Body of pancreas (tissue), 4 donors: Measurements from ENCODE around the gene PCDH9. TPM values are rescaled to one million over a fixed set of nuclear protein-coding genes. Genes with fewer than 3 reads are reported as not detected.

Experiments
- ATAC-seq: fragments of 150-250 bp; one replicate; pipeline ENCODE4 v1.9.1; 2016
- DNase-seq, 4 donors: peaks; one replicate each; pipeline ENCODE4 v3.0.0-alpha.2; 2019
- H3K27ac ChIP-seq, 4 donors: fragments of 200-600 bp; sonication (generic); 1 replicate in 3 of 4; 2 replicates in 1 of 4; pipeline versions ENCODE4 v1.5.1 to v1.6.1; 2016 to 2019; ENCODE audit warnings: mild to moderate bottlenecking in 1 of 4, mixed read lengths in 1 of 4, moderate library complexity in 1 of 4
- H3K27me3 ChIP-seq, 2 donors: fragments of 200-600 bp; sonication (generic); one replicate each; pipeline ENCODE4 v1.6.0; 2016; ENCODE audit warnings: mild to moderate bottlenecking in 1 of 2
- H3K36me3 ChIP-seq, 2 donors: fragments of 200-600 bp; sonication (generic); replicated peaks in 1 of 2; 2 replicates each; pipeline ENCODE4 v1.5.1; 2016; ENCODE audit warnings: low read depth in 2 of 2; ENCODE audit not compliant: insufficient read depth in 1 of 2
- H3K4me1 ChIP-seq: fragments of 200-600 bp; sonication (generic); one replicate; pipeline ENCODE4 v1.6.0; 2016
- H3K4me3 ChIP-seq, 2 donors: fragments of 200-600 bp; sonication (generic); 1 replicate in 1 of 2; 2 replicates in 1 of 2; pipeline ENCODE4 v1.5.1; 2016 to 2019
- H3K9me3 ChIP-seq, 3 donors: fragments of 200-600 bp; sonication (generic); 1 replicate in 2 of 3; 2 replicates in 1 of 3; pipeline ENCODE4 v1.5.1; 2016
- POLR2A ChIP-seq, 3 donors: fragments of 450-650 bp; IDR thresholded peaks; one replicate each; pipeline ENCODE4 v1.6.1; 2016; ENCODE audit warnings: antibody characterized with exemption in 3 of 3, mild to moderate bottlenecking in 2 of 3
- WGBS, 2 donors: methylation state at CpG; one replicate each; pipeline ENCODE4 v1.1.5; 2017; 5-methylcytosine and 5-hydroxymethylcytosine counted together
- intact Hi-C: fragments of 100-400 bp; cut with DNase I; formaldehyde crosslinking; loops from one replicate; pipeline ENCODE4 v1.15.1; 2023
- total RNA-seq, 2 donors: library from RNA; depleted of rRNA; stranded (reverse); fragments of >200 nt; gene quantifications; one replicate each; pipeline ENCODE4 v1.1.0, GENCODE V29; 2016
- TF ChIP-seq, protein P1 (sequence below), 7 experiments: fragments of 450-650 bp in 4 of 7; fragments of 200-600 bp in 3 of 7; sonication (generic) in 3 of 7; IDR thresholded peaks; one replicate each; pipeline ENCODE4 v1.5.1; 2016 to 2019; ENCODE audit warnings: antibody characterized with exemption in 7 of 7

PCDH9 gene
- total RNA-seq, 2 donors from 2014 or later = 3.6 to 3.9 TPM

DNA sequence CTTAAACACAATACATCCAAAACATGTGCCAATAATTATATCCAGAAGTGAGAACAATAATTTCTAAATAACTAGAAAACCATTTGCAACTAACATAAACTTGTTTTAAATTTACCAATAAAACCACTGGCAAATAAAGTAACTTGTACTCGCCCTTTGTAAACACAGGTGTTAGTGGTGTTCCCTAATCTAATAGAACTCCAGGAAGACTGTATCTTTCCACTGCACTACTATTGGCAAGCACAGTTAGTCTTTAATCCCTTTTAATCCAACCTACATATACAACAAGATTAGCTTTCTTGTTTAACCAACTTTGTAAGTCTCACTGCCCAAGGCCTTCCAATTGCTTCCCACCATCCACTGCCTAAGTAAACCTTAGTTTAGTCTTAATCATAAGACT is 79.5 kb downstream of the PCDH9 start:
- Histone ChIP-seq H3K36me3 (no peaks in the 10 kb centered on the region), H3K27me3 (no peaks in the 10 kb centered on the region), H3K4me1 (no peaks in the 10 kb centered on the region), H3K27ac (no peak overlapping the region), H3K4me3 (no peak overlapping the region), H3K9me3 (peaks cover 0 to 3% (median 0%) of the 10 kb centered on the region in 3 donors)
- WGBS, 2 donors = 55 to 72% methylated on average over 1 of the region's 1 CpG
- ATAC-seq = no peak
- intact Hi-C loops = no loop called here
- no peak for DNase-seq
- TF ChIP-seq, protein P1, sequence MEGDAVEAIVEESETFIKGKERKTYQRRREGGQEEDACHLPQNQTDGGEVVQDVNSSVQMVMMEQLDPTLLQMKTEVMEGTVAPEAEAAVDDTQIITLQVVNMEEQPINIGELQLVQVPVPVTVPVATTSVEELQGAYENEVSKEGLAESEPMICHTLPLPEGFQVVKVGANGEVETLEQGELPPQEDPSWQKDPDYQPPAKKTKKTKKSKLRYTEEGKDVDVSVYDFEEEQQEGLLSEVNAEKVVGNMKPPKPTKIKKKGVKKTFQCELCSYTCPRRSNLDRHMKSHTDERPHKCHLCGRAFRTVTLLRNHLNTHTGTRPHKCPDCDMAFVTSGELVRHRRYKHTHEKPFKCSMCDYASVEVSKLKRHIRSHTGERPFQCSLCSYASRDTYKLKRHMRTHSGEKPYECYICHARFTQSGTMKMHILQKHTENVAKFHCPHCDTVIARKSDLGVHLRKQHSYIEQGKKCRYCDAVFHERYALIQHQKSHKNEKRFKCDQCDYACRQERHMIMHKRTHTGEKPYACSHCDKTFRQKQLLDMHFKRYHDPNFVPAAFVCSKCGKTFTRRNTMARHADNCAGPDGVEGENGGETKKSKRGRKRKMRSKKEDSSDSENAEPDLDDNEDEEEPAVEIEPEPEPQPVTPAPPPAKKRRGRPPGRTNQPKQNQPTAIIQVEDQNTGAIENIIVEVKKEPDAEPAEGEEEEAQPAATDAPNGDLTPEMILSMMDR (IDR thresholded peaks at IDR 0.05) = no peak
- TF ChIP-seq POLR2A (IDR thresholded peaks at IDR 0.05) = no peak

DNA sequence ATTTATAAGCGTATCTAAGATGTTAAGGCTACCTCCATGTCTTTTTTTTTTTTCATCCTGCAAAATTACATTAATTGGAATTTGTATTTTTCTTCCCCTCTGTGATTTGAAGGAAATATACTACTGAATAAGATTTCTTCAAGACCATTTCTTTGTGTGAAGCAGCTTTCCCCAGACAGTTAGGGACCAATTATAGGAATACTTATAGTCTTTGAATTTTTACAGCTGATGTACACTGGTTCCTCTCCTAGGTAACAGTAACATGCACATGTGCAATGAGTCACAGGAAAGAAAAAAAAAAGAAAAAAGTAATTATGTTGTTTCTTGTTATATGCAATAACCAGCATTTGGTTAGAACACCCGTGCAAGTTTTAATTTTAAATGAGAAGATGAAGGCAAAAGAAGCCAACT is 82.0 kb downstream of the PCDH9 start:
- intact Hi-C loops = no loop called here
- H3K4me1 ChIP-seq = no peaks in the 10 kb centered on the region
- no peaks in the 10 kb centered on the region for H3K27me3 ChIP-seq
- H3K36me3 ChIP-seq = no peaks in the 10 kb centered on the region
- no peak for DNase-seq
- WGBS, 2 donors = 40 to 53% methylated on average over 2 of the region's 2 CpGs
- peak overlapping the region in 2 of 4 donors; percentile 58 to 65 for H3K27ac ChIP-seq
- peaks cover 0 to 3% (median 0%) of the 10 kb centered on the region in 3 donors for H3K9me3 ChIP-seq
- TF ChIP-seq, protein P1 (IDR thresholded peaks at IDR 0.05) = no peak
- no peak for TF ChIP-seq POLR2A (IDR thresholded peaks at IDR 0.05)
- no peak for ATAC-seq
- no peak overlapping the region for H3K4me3 ChIP-seq

DNA sequence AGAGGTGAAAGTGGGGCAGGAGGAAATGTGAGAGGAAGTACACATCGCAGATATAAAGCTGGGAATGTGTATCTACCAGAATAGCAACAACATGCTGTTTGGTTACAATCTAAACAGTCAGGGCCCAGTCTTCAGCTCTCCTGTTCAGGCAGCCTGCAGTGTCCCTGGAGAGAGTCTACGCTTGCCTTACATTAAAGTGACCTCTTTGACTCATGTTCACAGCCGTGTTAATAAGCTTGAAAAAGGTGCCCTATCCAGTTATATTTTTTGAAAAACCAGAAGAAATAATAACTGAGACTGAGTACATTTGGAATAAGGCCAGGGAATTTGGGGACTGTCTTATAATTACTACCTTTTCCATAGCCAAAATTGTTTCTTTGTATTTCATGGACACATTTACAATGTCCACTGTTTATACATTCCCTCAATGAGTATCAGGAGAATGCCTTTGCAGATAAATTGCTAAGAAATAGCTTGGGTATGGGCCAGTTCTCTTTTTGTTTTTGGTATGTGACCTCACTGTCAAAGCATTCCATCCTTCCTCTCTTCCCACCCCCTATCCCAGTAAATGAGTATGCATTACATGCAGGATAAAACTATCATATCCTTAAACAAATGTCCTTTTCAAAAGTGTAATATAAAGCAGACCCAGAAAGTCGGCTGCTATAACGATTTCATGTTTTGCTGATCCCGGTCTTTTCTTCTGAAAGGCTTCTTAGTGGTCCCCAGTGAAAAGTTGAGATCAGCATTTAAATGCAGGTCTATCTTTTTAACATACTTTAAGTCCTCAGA is 82.6 kb downstream of the PCDH9 start:
- 40 to 43% methylated on average over 6 of the region's 6 CpGs for WGBS, 2 donors
- H3K27ac ChIP-seq = peak overlapping the region in 3 of 4 donors; percentile 54 to 65 (median 58)
- DNase-seq (no peak), ATAC-seq (peak; percentile 91)
- no peaks in the 10 kb centered on the region for H3K36me3 ChIP-seq
- intact Hi-C loops = no loop called here
- H3K4me3 ChIP-seq = no peak overlapping the region
- H3K9me3 ChIP-seq = peaks cover 0 to 3% (median 0%) of the 10 kb centered on the region in 3 donors
- H3K4me1 ChIP-seq = no peaks in the 10 kb centered on the region
- H3K27me3 ChIP-seq = no peaks in the 10 kb centered on the region
- TF ChIP-seq, protein P1 (IDR thresholded peaks at IDR 0.05) = no peak
- TF ChIP-seq POLR2A (IDR thresholded peaks at IDR 0.05) = no peak

DNA sequence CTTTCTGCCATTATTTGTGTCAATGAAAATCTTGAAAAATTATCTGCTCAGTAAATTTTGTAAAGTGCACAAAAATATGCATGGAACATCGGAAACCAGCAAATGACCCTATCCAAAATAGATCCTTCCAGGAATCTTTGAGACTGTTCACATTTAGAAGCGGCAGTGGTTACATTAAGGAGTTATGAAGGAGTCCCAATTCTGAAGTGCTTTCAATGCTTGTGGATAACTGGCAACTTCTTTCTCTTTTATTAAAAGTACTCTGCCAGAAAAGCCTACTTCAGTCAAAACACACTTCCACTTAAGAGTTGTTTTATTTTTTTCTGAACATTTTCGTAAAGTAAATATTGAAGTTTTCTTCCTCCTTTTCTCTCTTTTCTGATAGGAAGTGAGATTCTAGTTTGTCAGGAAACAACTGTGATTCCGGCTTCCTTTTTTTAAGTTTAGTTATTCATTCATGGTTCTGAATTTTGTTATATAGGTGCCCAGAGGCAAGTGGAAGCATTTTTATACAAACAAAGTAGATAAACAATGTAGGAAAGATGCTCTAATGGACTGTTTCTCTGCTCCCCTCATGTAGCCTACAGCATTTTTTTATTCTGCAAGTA is 83.5 kb downstream of the PCDH9 start:
- H3K36me3 ChIP-seq = no peaks in the 10 kb centered on the region
- H3K9me3 ChIP-seq = peaks cover 0 to 3% (median 0%) of the 10 kb centered on the region in 3 donors
- TF ChIP-seq POLR2A (IDR thresholded peaks at IDR 0.05) = no peak
- TF ChIP-seq, protein P1 (IDR thresholded peaks at IDR 0.05) = no peak
- H3K27me3 ChIP-seq = no peaks in the 10 kb centered on the region
- intact Hi-C loops = no loop called here
- no peak for ATAC-seq
- H3K4me3 ChIP-seq = no peak overlapping the region
- peak overlapping the region in 3 of 4 donors; percentile 54 to 65 (median 58) for H3K27ac ChIP-seq
- no peak for DNase-seq
- 54 to 58% methylated on average over 4 of the region's 4 CpGs for WGBS, 2 donors
- H3K4me1 ChIP-seq = no peaks in the 10 kb centered on the region
